Peyer's patch (tissue), 4 donors: ENCODE data around the gene CDH26. TPM values are rescaled to one million over a fixed set of nuclear protein-coding genes. Genes with fewer than 3 reads are reported as not detected.

ENCODE experiments used
- DNase-seq, 3 donors: peaks; one replicate each; pipeline ENCODE4 v3.0.0-alpha.2; 2017 to 2019
- H3K27ac ChIP-seq, 4 donors: fragments of 200-600 bp; sonication (generic); one replicate each; pipeline ENCODE4 v1.5.1; 2016 to 2019
- H3K27me3 ChIP-seq, 2 donors: fragments of 200-600 bp; sonication (generic); one replicate each; pipeline ENCODE4 v1.5.1; 2019
- H3K36me3 ChIP-seq, 3 donors: fragments of 200-600 bp; sonication (generic); one replicate each; pipeline ENCODE4 v1.5.1; 2016 to 2019
- H3K4me1 ChIP-seq, 4 donors: fragments of 200-600 bp; sonication (generic); one replicate each; pipeline ENCODE4 v1.5.1; 2016 to 2019
- H3K4me3 ChIP-seq, 4 donors: fragments of 200-600 bp; sonication (generic); 1 replicate in 3 of 4; 2 replicates in 1 of 4; pipeline ENCODE4 v1.5.1; 2016 to 2019; ENCODE audit warnings: mild to moderate bottlenecking in 1 of 4
- H3K9me3 ChIP-seq, 4 donors: fragments of 200-600 bp; sonication (generic); one replicate each; pipeline ENCODE4 v1.5.1; 2016 to 2019; ENCODE audit warnings: mild to moderate bottlenecking in 1 of 4
- CTCF ChIP-seq, 6 experiments: fragments of 450-650 bp in 4 of 6; fragments of 200-600 bp in 2 of 6; sonication (generic) in 1 of 6; IDR thresholded peaks; one replicate each; pipeline ENCODE4 v1.5.1; 2017 to 2019; ENCODE audit warnings: antibody characterized with exemption in 6 of 6, mild to moderate bottlenecking in 3 of 6, moderate library complexity in 1 of 6
- POLR2A ChIP-seq, 2 donors: fragments of 450-650 bp; IDR thresholded peaks; one replicate each; pipeline ENCODE4 v1.5.1; 2017; ENCODE audit warnings: antibody characterized with exemption in 2 of 2, mild to moderate bottlenecking in 2 of 2, moderate library complexity in 2 of 2
- total RNA-seq, 4 donors: library from RNA; depleted of rRNA; stranded (reverse); fragments of >200 nt; gene quantifications; one replicate each; pipeline ENCODE4 v1.1.0, GENCODE V29; 2016

Gene CDH26
- total RNA-seq, 4 donors from 2014 or later, result 0.88 to 9.8 (median 2.1) TPM

DNA sequence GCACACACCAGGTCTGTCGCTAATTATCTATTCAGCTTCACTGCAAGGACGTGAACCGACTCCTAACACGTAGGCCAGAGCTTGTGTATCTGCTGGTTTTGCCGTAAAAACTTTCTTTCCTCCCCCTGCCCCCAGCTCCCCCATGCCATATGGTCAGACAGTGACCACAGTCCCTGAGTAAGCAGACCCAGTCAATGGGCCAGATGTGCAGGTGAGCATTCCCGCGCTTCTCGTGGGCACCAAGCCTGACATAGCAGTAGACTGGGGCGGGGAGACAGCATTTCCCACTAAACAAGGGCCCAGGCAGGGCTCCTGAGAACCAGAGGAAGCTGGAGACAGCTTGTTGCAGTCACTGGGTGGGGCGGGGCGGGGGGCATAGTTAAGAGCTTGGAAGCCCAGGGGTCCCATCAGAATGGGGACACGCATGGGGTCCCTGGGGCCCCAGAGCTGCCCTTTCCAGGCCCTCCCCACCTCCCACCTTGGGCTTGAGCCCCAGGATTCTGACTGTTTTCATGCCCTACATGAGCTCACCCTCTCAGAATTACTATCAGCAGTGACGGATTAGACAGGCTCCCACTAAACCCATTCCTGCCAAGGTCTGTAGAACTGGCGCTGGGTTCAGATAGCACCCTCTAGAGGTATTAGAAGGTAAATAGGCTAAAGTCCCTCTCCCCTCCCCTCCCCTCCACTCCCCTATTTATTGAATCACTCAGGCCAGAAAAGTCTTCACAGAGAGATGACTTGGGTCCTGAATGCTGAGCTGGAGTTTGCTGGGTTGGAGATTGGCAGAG is 51.8 kb downstream of the CDH26 start:
- no peaks in the 10 kb centered on the region for H3K9me3 ChIP-seq
- H3K36me3 ChIP-seq, result no peaks in the 10 kb centered on the region
- TF ChIP-seq CTCF (IDR thresholded peaks at IDR 0.05) (no peak), POLR2A (IDR thresholded peaks at IDR 0.05) (no peak)
- no peak for DNase-seq
- no peak overlapping the region for H3K4me3 ChIP-seq
- no peaks in the 10 kb centered on the region for H3K4me1 ChIP-seq
- no peak overlapping the region for H3K27ac ChIP-seq
- no peaks in the 10 kb centered on the region for H3K27me3 ChIP-seq

GRCh38 chr20:60010689-60011458 is 52.7 kb downstream of the CDH26 start:
- no peak overlapping the region for H3K27ac ChIP-seq
- no peaks in the 10 kb centered on the region for H3K9me3 ChIP-seq
- no peak for TF ChIP-seq POLR2A (IDR thresholded peaks at IDR 0.05)
- TF ChIP-seq CTCF (IDR thresholded peaks at IDR 0.05), result no peak

DNA sequence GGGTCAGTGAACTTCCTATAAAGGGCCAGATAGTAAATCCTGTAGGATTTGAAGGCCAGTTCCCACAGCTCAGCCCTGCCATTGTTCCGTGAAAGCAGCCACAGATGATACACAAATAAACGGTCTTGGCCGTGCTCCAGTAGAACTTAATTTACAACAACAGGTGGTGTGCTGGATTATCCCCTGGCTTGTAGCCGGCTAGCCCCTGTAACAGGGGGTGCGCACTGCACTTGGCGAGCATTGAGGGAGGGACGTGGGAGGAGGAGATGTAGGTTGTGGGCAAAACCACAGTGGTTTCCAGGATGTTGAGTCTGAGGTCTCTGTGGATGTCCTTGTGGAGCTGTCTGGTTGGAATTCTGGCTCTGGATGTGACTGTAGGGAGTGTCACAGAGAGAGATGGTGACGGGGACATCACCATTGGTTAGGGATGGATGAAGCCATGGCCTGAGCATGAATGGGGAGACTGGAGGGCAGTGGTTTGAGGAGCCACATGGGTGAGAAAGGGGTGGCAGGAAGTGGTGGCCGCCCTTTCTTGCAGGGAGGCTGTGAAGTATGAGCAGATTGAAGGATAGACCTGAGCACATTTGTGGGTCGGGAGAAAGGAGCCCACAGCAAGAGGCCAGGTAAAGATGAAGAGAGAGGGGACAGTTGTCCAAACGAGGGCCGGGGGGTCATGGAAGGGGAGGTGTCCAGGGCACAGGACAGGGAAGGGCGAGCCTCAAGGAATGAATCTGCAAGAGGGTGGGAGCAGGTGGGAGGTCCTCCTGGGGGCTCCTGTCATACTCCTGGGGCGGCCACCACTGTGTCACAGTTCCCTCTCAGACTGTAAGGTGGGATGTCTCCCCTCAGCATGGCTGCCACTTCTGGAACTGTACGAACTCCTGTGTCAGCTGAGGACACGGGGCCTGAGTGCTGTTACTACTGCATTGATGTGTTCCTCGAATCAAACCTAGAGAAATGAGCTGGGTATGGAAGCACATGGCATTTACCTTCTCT is 53.6 kb downstream of the CDH26 start:
- Histone ChIP-seq H3K9me3 (no peaks in the 10 kb centered on the region), H3K36me3 (no peaks in the 10 kb centered on the region), H3K4me1 (no peaks in the 10 kb centered on the region), H3K4me3 (no peak overlapping the region), H3K27ac (no peak overlapping the region), H3K27me3 (no peaks in the 10 kb centered on the region)
- no peak for DNase-seq
- no peak for TF ChIP-seq CTCF (IDR thresholded peaks at IDR 0.05)
- TF ChIP-seq POLR2A (IDR thresholded peaks at IDR 0.05), result no peak

More at GRCh38 chr20:60010689-60011458, 52.7 kb downstream of the CDH26 start:
- Histone ChIP-seq H3K27me3 (no peaks in the 10 kb centered on the region), H3K36me3 (no peaks in the 10 kb centered on the region), H3K4me3 (no peak overlapping the region), H3K4me1 (no peaks in the 10 kb centered on the region)
- DNase-seq, result no peak

GRCh38 chr20:60013296-60014139 is 55.3 kb downstream of the CDH26 start:
- DNase-seq, result no peak
- Histone ChIP-seq H3K9me3 (no peaks in the 10 kb centered on the region), H3K36me3 (no peaks in the 10 kb centered on the region), H3K4me3 (no peak overlapping the region), H3K4me1 (no peaks in the 10 kb centered on the region), H3K27me3 (no peaks in the 10 kb centered on the region), H3K27ac (no peak overlapping the region)
- TF ChIP-seq CTCF (IDR thresholded peaks at IDR 0.05) (no peak), POLR2A (IDR thresholded peaks at IDR 0.05) (no peak)
